Activated T-helper 2 cell treated with anti-CD3 and anti-CD28 coated beads, Interferon-gamma antibody, Interleukin-2, Interleukin-4, amounts not matched to agents 10 μg/mL and 5 μg/mL and 100 μg/mL, durations not matched to agents 14 hours and 24 hours and 36 hours (primary cell): ENCODE data around the gene GRAP2. TPM values are rescaled to one million over a fixed set of nuclear protein-coding genes. Genes with fewer than 3 reads are reported as not detected.

ENCODE experiments used
- DNase-seq: peaks from one replicate; pipeline ENCODE4 v3.0.0; 2021; ENCODE audit warnings: low spot score
- H3K27ac Mint-ChIP-seq: one replicate; pipeline ENCODE4 v1.8.0; 2021; ENCODE audit warnings: mixed read lengths
- H3K27me3 Mint-ChIP-seq: one replicate; pipeline ENCODE4 v1.8.0; 2021; ENCODE audit warnings: low read depth, mixed read lengths
- H3K36me3 Mint-ChIP-seq: one replicate; pipeline ENCODE4 v1.8.0; 2021; ENCODE audit warnings: low read depth, mixed read lengths
- H3K4me1 Mint-ChIP-seq: one replicate; pipeline ENCODE4 v1.8.0; 2021; ENCODE audit warnings: low read depth, mixed read lengths
- H3K4me3 Mint-ChIP-seq: one replicate; pipeline ENCODE4 v1.8.0; 2021; ENCODE audit warnings: low read depth, mild to moderate bottlenecking, moderate library complexity, mixed read lengths
- H3K9me3 Mint-ChIP-seq: one replicate; pipeline ENCODE4 v1.8.0; 2021; ENCODE audit warnings: mixed read lengths
- intact Hi-C: fragments of 100-400 bp; cut with micrococcal nuclease; formaldehyde crosslinking; loops from one replicate; pipeline ENCODE4 v1.15.1; 2023
- total RNA-seq: library from RNA; stranded (reverse); gene quantifications from 2 replicates; pipeline ENCODE4 v1.2.3, GENCODE V29; 2022

The GRAP2 gene
- total RNA-seq, 1 donor from 2014 or later, result 46.5 TPM

- peak overlapping the region; percentile 47 for H3K4me3 Mint-ChIP-seq
- H3K4me1 Mint-ChIP-seq, result peaks cover 82% of the 10 kb centered on the region
- DNase-seq, result no peak
- peaks cover 22% of the 10 kb centered on the region for H3K36me3 Mint-ChIP-seq
- H3K27me3 Mint-ChIP-seq, result no peaks in the 10 kb centered on the region
- intact Hi-C loops, result no loop called here
- H3K9me3 Mint-ChIP-seq, result no peaks in the 10 kb centered on the region
- peak overlapping the region; percentile 64 for H3K27ac Mint-ChIP-seq
Observed at GRCh38 chr22:39917197-39917643, 16.3 kb downstream of the GRAP2 start.

GRCh38 chr22:39917776-39918495 is 17.1 kb downstream of the GRAP2 start:
- Mint-ChIP-seq H3K36me3 (peaks cover 25% of the 10 kb centered on the region), H3K27ac (peak overlapping the region; percentile 64)

GRCh38 chr22:39920134-39920743 is 19.4 kb downstream of the GRAP2 start:
- Mint-ChIP-seq H3K36me3 (peaks cover 23% of the 10 kb centered on the region), H3K4me3 (peak overlapping the region; percentile 74)
- intact Hi-C loops, result loop anchor here (1.0 to 5.0 kb wide), 4 partner anchors 10 to 407 kb away; no protein-coding TSS in a partner anchor

More at GRCh38 chr22:39917776-39918495, 17.1 kb downstream of the GRAP2 start:
- no peaks in the 10 kb centered on the region for H3K27me3 Mint-ChIP-seq
- no peaks in the 10 kb centered on the region for H3K9me3 Mint-ChIP-seq
- no peak for DNase-seq
- intact Hi-C loops, result no loop called here
- H3K4me1 Mint-ChIP-seq, result peaks cover 79% of the 10 kb centered on the region
- peak overlapping the region; percentile 47 for H3K4me3 Mint-ChIP-seq

GRCh38 chr22:39923696-39924095 is 22.8 kb downstream of the GRAP2 start:
- Mint-ChIP-seq H3K4me3 (no peak overlapping the region), H3K27ac (peak overlapping the region; percentile 38)

More at GRCh38 chr22:39920134-39920743, 19.4 kb downstream of the GRAP2 start:
- Mint-ChIP-seq H3K27me3 (no peaks in the 10 kb centered on the region), H3K4me1 (peaks cover 83% of the 10 kb centered on the region), H3K9me3 (no peaks in the 10 kb centered on the region), H3K27ac (peak overlapping the region; percentile 97)
- peak; percentile 57 for DNase-seq

GRCh38 chr22:39924286-39924685 is 23.4 kb downstream of the GRAP2 start:
- peaks cover 38% of the 10 kb centered on the region for H3K36me3 Mint-ChIP-seq
- no peaks in the 10 kb centered on the region for H3K9me3 Mint-ChIP-seq
- peaks cover 65% of the 10 kb centered on the region for H3K4me1 Mint-ChIP-seq
- no peak for DNase-seq
- intact Hi-C loops, result loop anchor here (5.0 kb wide), 2 partner anchors 82 to 403 kb away; no protein-coding TSS in a partner anchor
- no peak overlapping the region for H3K27ac Mint-ChIP-seq
- no peaks in the 10 kb centered on the region for H3K27me3 Mint-ChIP-seq
- no peak overlapping the region for H3K4me3 Mint-ChIP-seq

More at GRCh38 chr22:39923696-39924095, 22.8 kb downstream of the GRAP2 start:
- no peaks in the 10 kb centered on the region for H3K9me3 Mint-ChIP-seq
- H3K4me1 Mint-ChIP-seq, result peaks cover 67% of the 10 kb centered on the region
- H3K36me3 Mint-ChIP-seq, result peaks cover 38% of the 10 kb centered on the region
- H3K27me3 Mint-ChIP-seq, result no peaks in the 10 kb centered on the region
- intact Hi-C loops, result loop anchor here (5.0 kb wide), 2 partner anchors 81 to 404 kb away; no protein-coding TSS in a partner anchor
- DNase-seq, result no peak

GRCh38 chr22:39925273-39925672 is 24.4 kb downstream of the GRAP2 start:
- intact Hi-C loops, result no loop called here

GRCh38 chr22:39925909-39926679 is 25.2 kb downstream of the GRAP2 start:
- Mint-ChIP-seq H3K36me3 (peaks cover 38% of the 10 kb centered on the region), H3K27me3 (no peaks in the 10 kb centered on the region), H3K4me1 (peaks cover 47% of the 10 kb centered on the region), H3K27ac (no peak overlapping the region), H3K9me3 (no peaks in the 10 kb centered on the region), H3K4me3 (no peak overlapping the region)
- intact Hi-C loops, result no loop called here
- DNase-seq, result no peak

More at GRCh38 chr22:39925273-39925672, 24.4 kb downstream of the GRAP2 start:
- Mint-ChIP-seq H3K27ac (no peak overlapping the region), H3K36me3 (peaks cover 38% of the 10 kb centered on the region), H3K4me3 (no peak overlapping the region), H3K4me1 (peaks cover 55% of the 10 kb centered on the region), H3K9me3 (no peaks in the 10 kb centered on the region), H3K27me3 (no peaks in the 10 kb centered on the region)
- DNase-seq, result no peak

GRCh38 chr22:39926753-39927152 is 25.9 kb downstream of the GRAP2 start:
- Mint-ChIP-seq H3K27ac (no peak overlapping the region), H3K36me3 (peaks cover 37% of the 10 kb centered on the region), H3K27me3 (no peaks in the 10 kb centered on the region), H3K9me3 (no peaks in the 10 kb centered on the region), H3K4me3 (no peak overlapping the region), H3K4me1 (peaks cover 42% of the 10 kb centered on the region)
- no peak for DNase-seq
- intact Hi-C loops, result no loop called here

GRCh38 chr22:39927544-39927943 is 26.7 kb downstream of the GRAP2 start:
- no peaks in the 10 kb centered on the region for H3K9me3 Mint-ChIP-seq
- intact Hi-C loops, result no loop called here
- H3K36me3 Mint-ChIP-seq, result peaks cover 30% of the 10 kb centered on the region
- H3K4me3 Mint-ChIP-seq, result no peak overlapping the region
- H3K4me1 Mint-ChIP-seq, result peaks cover 34% of the 10 kb centered on the region
- no peak for DNase-seq
- no peaks in the 10 kb centered on the region for H3K27me3 Mint-ChIP-seq
- H3K27ac Mint-ChIP-seq, result no peak overlapping the region

GRCh38 chr22:39928536-39929520 is 27.9 kb downstream of the GRAP2 start:
- DNase-seq, result no peak
- Mint-ChIP-seq H3K4me1 (peaks cover 36% of the 10 kb centered on the region), H3K36me3 (peaks cover 33% of the 10 kb centered on the region), H3K9me3 (no peaks in the 10 kb centered on the region), H3K27ac (no peak overlapping the region), H3K4me3 (no peak overlapping the region), H3K27me3 (no peaks in the 10 kb centered on the region)
- intact Hi-C loops, result no loop called here

- Mint-ChIP-seq H3K4me1 (peaks cover 37% of the 10 kb centered on the region), H3K4me3 (no peak overlapping the region), H3K27ac (no peak overlapping the region), H3K27me3 (no peaks in the 10 kb centered on the region), H3K9me3 (no peaks in the 10 kb centered on the region), H3K36me3 (peaks cover 26% of the 10 kb centered on the region)
- no peak for DNase-seq
- intact Hi-C loops, result loop anchor here (2.0 to 5.0 kb wide), 4 partner anchors 14 to 399 kb away; partner anchors contain the start of genes RPS19BP1 and TMA7B
Observed at GRCh38 chr22:39931251-39931650, 30.4 kb downstream of the GRAP2 start.
